GM18508 (cell line): Measurements from ENCODE around the gene PI4KA.
"Not testable (repeated sequence)": the region's sequence is repeated elsewhere in the genome, so short reads cannot be mapped to it uniquely, and the experiment has no call there.

Source experiments
- ATAC-seq: cut with Tn5 transposase; IDR thresholded peaks from one replicate; pipeline ENCODE4 v1.9.1; 2021; ENCODE audit warnings: moderate number of reproducible peaks; ENCODE audit not compliant: insufficient read depth, unreplicated experiment

Gene PI4KA

GRCh38 chr22:20736891-20737290 is 121.7 kb downstream of the PI4KA start:
- not testable (repeated sequence) for ATAC-seq

GRCh38 chr22:20735356-20736162 is 123.1 kb downstream of the PI4KA start:
- not testable (repeated sequence) for ATAC-seq

GRCh38 chr22:20732431-20732830 is 126.2 kb downstream of the PI4KA start:
- ATAC-seq = not testable (repeated sequence)

- no peak for ATAC-seq
Measured at GRCh38 chr22:20729194-20729593, 129.4 kb downstream of the PI4KA start.

GRCh38 chr22:20728523-20729190 is 130.0 kb downstream of the PI4KA start:
- ATAC-seq = no peak

- no peak for ATAC-seq
Measured at GRCh38 chr22:20727118-20728015, 131.2 kb downstream of the PI4KA start.

- no peak for ATAC-seq
Measured at GRCh38 chr22:20725987-20726558, 132.5 kb downstream of the PI4KA start.

GRCh38 chr22:20724676-20725454 is 133.7 kb downstream of the PI4KA start:
- no peak for ATAC-seq

- no peak for ATAC-seq
Measured at GRCh38 chr22:20721409-20722218, 137.0 kb downstream of the PI4KA start.

- no peak for ATAC-seq
Measured at GRCh38 chr22:20720692-20721408, 137.8 kb downstream of the PI4KA start.

- not testable (repeated sequence) for ATAC-seq
Measured at GRCh38 chr22:20718727-20719126, 139.9 kb downstream of the PI4KA start.

- ATAC-seq = not testable (repeated sequence)
Measured at GRCh38 chr22:20717981-20718380, 140.6 kb downstream of the PI4KA start.

GRCh38 chr22:20717213-20717866 is 141.3 kb downstream of the PI4KA start:
- ATAC-seq = not testable (repeated sequence)

GRCh38 chr22:20713116-20713515 is 145.5 kb downstream of the PI4KA start:
- not testable (repeated sequence) for ATAC-seq

- ATAC-seq = not testable (repeated sequence)
Measured at GRCh38 chr22:20709966-20710365, 148.6 kb downstream of the PI4KA start.

- not testable (repeated sequence) for ATAC-seq
Measured at GRCh38 chr22:20707549-20708118, 151.0 kb downstream of the PI4KA start.
